Astrocyte (in vitro differentiated cells and primary cell): ENCODE measurements around the gene FKBP1B.

Experiments used
- EZH2 ChIP-seq: IDR thresholded peaks from 2 replicates; pipeline ENCODE4 v1.6.1; 2012; ENCODE audit warnings: mild to moderate bottlenecking, low read length, inconsistent platforms; ENCODE audit not compliant: insufficient read depth
- TF ChIP-seq, protein P1 (sequence below): IDR thresholded peaks from 2 replicates; pipeline ENCODE4 v1.5.1; 2011; ENCODE audit warnings: low read depth, mild to moderate bottlenecking, inconsistent platforms, low read length, moderate library complexity; ENCODE audit not compliant: insufficient read depth

DNA sequence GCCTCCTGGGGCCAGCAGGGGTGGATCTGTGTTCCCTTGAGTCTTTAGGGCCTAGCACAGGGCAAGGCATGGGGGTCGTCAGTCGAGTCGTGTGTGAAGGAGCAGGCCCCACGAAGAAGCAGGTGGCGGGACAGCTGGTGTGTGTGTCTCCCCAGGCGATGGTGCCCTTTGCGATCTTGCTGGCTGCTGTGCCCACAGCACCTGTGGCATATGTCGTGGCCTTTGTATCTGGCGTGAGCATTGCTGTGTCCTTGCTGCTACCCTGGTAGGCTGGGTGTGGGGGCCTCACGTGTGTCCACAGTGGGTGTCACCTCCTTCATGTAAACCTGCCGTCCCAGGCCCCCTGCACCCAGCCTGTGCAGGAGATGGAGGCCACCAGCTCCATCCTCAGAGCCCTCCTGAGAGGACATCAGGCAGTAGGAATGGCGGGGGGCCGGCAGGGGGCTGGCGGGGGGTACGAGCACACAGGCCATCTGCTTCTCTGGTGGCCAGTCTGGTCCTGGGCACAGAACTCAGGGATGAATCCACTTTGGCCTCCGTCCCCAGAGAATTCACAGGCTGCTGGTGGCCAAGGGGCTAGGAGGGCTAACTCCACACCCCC lies 26.5 kb upstream of the FKBP1B start:
- TF ChIP-seq, protein P1, sequence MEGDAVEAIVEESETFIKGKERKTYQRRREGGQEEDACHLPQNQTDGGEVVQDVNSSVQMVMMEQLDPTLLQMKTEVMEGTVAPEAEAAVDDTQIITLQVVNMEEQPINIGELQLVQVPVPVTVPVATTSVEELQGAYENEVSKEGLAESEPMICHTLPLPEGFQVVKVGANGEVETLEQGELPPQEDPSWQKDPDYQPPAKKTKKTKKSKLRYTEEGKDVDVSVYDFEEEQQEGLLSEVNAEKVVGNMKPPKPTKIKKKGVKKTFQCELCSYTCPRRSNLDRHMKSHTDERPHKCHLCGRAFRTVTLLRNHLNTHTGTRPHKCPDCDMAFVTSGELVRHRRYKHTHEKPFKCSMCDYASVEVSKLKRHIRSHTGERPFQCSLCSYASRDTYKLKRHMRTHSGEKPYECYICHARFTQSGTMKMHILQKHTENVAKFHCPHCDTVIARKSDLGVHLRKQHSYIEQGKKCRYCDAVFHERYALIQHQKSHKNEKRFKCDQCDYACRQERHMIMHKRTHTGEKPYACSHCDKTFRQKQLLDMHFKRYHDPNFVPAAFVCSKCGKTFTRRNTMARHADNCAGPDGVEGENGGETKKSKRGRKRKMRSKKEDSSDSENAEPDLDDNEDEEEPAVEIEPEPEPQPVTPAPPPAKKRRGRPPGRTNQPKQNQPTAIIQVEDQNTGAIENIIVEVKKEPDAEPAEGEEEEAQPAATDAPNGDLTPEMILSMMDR = no peak
- TF ChIP-seq EZH2 = no peak
